ENCODE data around the gene LY6G6F. TPM values are rescaled to one million over a fixed set of nuclear protein-coding genes. Genes with fewer than 3 reads are reported as not detected.

The LY6G6F gene
- total and polyA plus RNA-seq, 2 of the 13 experiments (the other 11 are each of a cell fraction or from before 2014, with no cell fraction given), result not detected

DNA sequence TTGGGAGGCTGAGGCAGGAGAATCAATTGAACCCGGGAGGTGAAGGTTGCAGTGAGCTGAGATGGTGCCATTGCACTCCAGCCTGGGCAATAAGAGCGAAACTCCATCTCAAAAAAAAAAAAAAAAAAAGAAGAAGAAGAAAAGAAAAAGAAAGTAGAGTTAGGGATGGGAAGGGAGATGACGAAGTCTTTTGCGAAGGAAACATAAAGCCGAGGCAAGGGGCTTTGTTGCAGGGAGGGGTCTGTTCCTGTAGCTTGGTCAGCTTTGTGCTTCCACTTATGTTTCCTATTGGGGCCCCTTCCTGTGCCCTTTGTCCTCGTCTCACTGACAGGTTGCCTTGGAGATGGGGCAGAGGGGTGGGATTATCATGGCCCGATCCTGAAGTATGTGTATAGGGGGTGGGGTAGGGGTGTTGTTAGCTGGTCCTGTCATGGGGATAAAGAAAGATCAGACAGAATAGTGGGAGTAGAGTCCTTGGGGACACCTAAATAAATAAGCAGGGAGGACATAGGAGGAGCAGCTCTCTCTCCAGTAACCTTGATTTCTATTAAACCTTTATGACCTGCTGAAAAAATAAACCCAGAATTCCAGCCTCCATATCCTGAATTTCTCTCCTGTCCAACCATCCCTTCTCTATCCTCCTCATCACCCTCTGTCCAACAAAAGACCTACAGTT is 30.8 kb downstream of the LY6G6F start (continued):
- TF ChIP-seq, protein P1, sequence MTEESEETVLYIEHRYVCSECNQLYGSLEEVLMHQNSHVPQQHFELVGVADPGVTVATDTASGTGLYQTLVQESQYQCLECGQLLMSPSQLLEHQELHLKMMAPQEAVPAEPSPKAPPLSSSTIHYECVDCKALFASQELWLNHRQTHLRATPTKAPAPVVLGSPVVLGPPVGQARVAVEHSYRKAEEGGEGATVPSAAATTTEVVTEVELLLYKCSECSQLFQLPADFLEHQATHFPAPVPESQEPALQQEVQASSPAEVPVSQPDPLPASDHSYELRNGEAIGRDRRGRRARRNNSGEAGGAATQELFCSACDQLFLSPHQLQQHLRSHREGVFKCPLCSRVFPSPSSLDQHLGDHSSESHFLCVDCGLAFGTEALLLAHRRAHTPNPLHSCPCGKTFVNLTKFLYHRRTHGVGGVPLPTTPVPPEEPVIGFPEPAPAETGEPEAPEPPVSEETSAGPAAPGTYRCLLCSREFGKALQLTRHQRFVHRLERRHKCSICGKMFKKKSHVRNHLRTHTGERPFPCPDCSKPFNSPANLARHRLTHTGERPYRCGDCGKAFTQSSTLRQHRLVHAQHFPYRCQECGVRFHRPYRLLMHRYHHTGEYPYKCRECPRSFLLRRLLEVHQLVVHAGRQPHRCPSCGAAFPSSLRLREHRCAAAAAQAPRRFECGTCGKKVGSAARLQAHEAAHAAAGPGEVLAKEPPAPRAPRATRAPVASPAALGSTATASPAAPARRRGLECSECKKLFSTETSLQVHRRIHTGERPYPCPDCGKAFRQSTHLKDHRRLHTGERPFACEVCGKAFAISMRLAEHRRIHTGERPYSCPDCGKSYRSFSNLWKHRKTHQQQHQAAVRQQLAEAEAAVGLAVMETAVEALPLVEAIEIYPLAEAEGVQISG (CRISPR knock-in tag; IDR thresholded peaks at IDR 0.05), result 0 out of 2 replicates have a peak, but pooled peaks have one; percentile 19
- TF ChIP-seq RARG (CRISPR knock-in tag; IDR thresholded peaks at IDR 0.05; ENCODE audit: low read depth), result no peak
- no peak for TF ChIP-seq RNF2 (conservative IDR thresholded peaks at IDR 0.05; ENCODE audit: low read depth)
- TF ChIP-seq ZNF780A (CRISPR knock-in tag; IDR thresholded peaks at IDR 0.05), result no peak
- TF ChIP-seq SP4 (CRISPR knock-in tag; IDR thresholded peaks at IDR 0.05), result no peak; the same call in 1 of the 2 replicates
- TF ChIP-seq PTBP1 (IDR thresholded peaks at IDR 0.05; ENCODE audit: low read depth, low read length, poor library complexity, severe bottlenecking), result no peak
- TF ChIP-seq, protein P2, sequence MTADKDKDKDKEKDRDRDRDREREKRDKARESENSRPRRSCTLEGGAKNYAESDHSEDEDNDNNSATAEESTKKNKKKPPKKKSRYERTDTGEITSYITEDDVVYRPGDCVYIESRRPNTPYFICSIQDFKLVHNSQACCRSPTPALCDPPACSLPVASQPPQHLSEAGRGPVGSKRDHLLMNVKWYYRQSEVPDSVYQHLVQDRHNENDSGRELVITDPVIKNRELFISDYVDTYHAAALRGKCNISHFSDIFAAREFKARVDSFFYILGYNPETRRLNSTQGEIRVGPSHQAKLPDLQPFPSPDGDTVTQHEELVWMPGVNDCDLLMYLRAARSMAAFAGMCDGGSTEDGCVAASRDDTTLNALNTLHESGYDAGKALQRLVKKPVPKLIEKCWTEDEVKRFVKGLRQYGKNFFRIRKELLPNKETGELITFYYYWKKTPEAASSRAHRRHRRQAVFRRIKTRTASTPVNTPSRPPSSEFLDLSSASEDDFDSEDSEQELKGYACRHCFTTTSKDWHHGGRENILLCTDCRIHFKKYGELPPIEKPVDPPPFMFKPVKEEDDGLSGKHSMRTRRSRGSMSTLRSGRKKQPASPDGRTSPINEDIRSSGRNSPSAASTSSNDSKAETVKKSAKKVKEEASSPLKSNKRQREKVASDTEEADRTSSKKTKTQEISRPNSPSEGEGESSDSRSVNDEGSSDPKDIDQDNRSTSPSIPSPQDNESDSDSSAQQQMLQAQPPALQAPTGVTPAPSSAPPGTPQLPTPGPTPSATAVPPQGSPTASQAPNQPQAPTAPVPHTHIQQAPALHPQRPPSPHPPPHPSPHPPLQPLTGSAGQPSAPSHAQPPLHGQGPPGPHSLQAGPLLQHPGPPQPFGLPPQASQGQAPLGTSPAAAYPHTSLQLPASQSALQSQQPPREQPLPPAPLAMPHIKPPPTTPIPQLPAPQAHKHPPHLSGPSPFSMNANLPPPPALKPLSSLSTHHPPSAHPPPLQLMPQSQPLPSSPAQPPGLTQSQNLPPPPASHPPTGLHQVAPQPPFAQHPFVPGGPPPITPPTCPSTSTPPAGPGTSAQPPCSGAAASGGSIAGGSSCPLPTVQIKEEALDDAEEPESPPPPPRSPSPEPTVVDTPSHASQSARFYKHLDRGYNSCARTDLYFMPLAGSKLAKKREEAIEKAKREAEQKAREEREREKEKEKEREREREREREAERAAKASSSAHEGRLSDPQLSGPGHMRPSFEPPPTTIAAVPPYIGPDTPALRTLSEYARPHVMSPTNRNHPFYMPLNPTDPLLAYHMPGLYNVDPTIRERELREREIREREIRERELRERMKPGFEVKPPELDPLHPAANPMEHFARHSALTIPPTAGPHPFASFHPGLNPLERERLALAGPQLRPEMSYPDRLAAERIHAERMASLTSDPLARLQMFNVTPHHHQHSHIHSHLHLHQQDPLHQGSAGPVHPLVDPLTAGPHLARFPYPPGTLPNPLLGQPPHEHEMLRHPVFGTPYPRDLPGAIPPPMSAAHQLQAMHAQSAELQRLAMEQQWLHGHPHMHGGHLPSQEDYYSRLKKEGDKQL (CRISPR knock-in tag; IDR thresholded peaks at IDR 0.05; ENCODE audit: low read depth), result peak; percentile 77
- TF ChIP-seq MED8 (CRISPR knock-in tag; IDR thresholded peaks at IDR 0.05; ENCODE audit: insufficient replicate concordance), result peak; percentile 72
- no peak for TF ChIP-seq ELF4 (CRISPR knock-in tag; IDR thresholded peaks at IDR 0.05; ENCODE audit: borderline replicate concordance)
- TF ChIP-seq CREM (IDR thresholded peaks at IDR 0.05), result peak; percentile 90
- no peak for TF ChIP-seq CREM (CRISPR knock-in tag; IDR thresholded peaks at IDR 0.05)
- peak; percentile 25; the same call in 1 of the 2 replicates for TF ChIP-seq BHLHE40 (IDR thresholded peaks at IDR 0.05; ENCODE audit: low read length)
- TF ChIP-seq ZFP41 (CRISPR knock-in tag; IDR thresholded peaks at IDR 0.05; ENCODE audit: borderline replicate concordance), result no peak
- TF ChIP-seq, protein P3, sequence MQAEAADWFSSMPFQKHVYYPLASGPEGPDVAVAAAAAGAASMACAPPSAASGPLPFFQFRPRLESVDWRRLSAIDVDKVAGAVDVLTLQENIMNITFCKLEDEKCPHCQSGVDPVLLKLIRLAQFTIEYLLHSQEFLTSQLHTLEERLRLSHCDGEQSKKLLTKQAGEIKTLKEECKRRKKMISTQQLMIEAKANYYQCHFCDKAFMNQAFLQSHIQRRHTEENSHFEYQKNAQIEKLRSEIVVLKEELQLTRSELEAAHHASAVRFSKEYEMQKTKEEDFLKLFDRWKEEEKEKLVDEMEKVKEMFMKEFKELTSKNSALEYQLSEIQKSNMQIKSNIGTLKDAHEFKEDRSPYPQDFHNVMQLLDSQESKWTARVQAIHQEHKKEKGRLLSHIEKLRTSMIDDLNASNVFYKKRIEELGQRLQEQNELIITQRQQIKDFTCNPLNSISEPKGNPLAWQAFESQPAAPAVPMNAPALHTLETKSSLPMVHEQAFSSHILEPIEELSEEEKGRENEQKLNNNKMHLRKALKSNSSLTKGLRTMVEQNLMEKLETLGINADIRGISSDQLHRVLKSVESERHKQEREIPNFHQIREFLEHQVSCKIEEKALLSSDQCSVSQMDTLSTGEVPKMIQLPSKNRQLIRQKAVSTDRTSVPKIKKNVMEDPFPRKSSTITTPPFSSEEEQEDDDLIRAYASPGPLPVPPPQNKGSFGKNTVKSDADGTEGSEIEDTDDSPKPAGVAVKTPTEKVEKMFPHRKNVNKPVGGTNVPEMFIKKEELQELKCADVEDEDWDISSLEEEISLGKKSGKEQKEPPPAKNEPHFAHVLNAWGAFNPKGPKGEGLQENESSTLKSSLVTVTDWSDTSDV (CRISPR knock-in tag; IDR thresholded peaks at IDR 0.05), result no peak
- TF ChIP-seq ZNF224 (CRISPR knock-in tag; IDR thresholded peaks at IDR 0.05), result no peak
- no peak for TF ChIP-seq AGO1 (IDR thresholded peaks at IDR 0.05; ENCODE audit: low read depth, low read length, poor library complexity, severe bottlenecking)
- TF ChIP-seq TBX2 (CRISPR knock-in tag; IDR thresholded peaks at IDR 0.05; ENCODE audit: borderline replicate concordance), result peak; percentile 83
- TF ChIP-seq ZNF543 (CRISPR knock-in tag; IDR thresholded peaks at IDR 0.05), result 0 out of 2 replicates have a peak, but pooled peaks have one; percentile 3
- no peak for TF ChIP-seq NR2F2 (IDR thresholded peaks at IDR 0.05; ENCODE audit: borderline replicate concordance, low read depth)
